ENCODE data around the gene POLR3K. TPM values are rescaled to one million over a fixed set of nuclear protein-coding genes. Genes with fewer than 3 reads are reported as not detected.
A peak's percentile ranks its signal among the peaks of the same experiment; 100 is the strongest.
"Not testable (repeated sequence)": the region's sequence is repeated elsewhere in the genome, so short reads cannot be mapped to it uniquely, and the experiment has no call there.

The POLR3K gene
- total RNA-seq, 1 donor from 2014 or later: 12.0 TPM

DNA sequence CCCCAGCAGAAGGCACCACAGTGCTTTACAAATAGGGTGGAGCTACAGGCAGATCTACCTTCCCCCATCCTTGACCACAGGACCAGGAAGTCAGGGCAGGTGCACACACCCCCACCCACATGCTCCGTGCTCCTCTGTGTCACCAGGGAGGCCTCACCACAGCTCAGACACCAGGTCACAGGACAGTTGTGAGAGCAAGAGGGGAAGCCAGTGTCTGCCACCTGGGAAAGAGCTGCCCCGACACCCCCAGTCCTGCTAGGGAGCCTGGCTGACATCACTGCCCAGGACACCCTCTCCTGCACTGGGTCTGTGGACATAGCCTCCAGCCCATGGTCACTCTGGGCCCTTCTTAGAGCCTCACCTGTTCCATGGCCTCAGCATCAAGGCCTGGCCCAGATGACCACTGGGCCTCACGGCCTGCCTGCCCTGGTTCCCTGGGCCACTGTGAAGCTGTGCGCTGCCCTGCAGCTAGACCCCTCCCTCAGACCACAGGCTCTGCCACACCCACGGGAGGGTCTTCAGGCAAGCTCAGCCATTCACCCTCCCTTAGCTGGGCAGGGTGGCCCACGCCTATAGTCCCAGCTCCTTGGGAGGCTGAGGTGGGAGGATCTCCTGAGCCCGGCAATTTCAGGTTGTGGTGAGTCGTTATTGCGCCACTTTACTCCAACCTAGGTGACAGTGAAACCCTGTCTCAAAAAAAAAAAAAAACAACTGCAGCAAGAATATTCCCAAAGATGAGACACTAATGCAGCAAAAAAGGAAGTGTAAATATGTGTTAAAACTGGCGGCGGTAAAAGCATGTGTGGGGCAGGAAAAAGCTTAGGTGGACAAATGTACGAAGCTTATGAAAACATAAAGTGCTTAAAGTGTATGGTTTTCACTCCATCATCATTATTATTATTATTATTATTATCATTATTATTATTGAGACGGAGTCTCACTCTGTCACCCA, 14.2 kb downstream of the POLR3K start:
- intact Hi-C loops (cut with DNase I): no loop called here
- no peaks in the 10 kb centered on the region for H3K27me3 ChIP-seq
- peak; percentile 71 for ATAC-seq
- DNase-seq: no peak
- H3K36me3 ChIP-seq: no peaks in the 10 kb centered on the region
- no peak overlapping the region for H3K27ac ChIP-seq
- no peak overlapping the region for H3K4me3 ChIP-seq
- H3K9me3 ChIP-seq: no peaks in the 10 kb centered on the region
- TF ChIP-seq, protein P1, sequence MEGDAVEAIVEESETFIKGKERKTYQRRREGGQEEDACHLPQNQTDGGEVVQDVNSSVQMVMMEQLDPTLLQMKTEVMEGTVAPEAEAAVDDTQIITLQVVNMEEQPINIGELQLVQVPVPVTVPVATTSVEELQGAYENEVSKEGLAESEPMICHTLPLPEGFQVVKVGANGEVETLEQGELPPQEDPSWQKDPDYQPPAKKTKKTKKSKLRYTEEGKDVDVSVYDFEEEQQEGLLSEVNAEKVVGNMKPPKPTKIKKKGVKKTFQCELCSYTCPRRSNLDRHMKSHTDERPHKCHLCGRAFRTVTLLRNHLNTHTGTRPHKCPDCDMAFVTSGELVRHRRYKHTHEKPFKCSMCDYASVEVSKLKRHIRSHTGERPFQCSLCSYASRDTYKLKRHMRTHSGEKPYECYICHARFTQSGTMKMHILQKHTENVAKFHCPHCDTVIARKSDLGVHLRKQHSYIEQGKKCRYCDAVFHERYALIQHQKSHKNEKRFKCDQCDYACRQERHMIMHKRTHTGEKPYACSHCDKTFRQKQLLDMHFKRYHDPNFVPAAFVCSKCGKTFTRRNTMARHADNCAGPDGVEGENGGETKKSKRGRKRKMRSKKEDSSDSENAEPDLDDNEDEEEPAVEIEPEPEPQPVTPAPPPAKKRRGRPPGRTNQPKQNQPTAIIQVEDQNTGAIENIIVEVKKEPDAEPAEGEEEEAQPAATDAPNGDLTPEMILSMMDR (IDR thresholded peaks at IDR 0.05): no peak
- peaks cover 14% of the 10 kb centered on the region for H3K4me1 ChIP-seq

DNA sequence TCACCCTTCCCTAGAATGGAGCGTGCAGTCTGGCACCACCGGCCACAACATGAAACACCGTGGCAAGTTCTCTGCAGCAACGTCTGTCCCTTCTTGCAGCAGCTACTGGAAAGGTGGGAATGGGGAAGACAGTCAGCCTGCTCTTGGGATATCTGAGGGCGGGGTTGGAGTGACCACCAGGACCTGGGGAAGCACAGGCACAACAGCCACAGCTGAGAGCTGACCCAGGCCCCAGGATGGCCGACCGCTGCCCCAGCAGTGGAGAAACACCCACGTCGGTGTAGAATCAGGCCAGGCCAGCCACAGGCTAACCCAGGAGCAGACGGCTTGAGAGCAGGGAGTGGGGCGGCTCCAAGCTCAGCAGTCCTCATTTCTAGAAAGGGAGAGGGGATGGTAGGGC, 15.2 kb downstream of the POLR3K start:
- intact Hi-C loops (cut with DNase I); H3K4me3 ChIP-seq; H3K27ac ChIP-seq; DNase-seq; H3K36me3 ChIP-seq; H3K9me3 ChIP-seq; H3K27me3 ChIP-seq; ATAC-seq: not testable (repeated sequence)
- H3K4me1 ChIP-seq: peaks cover 14% of the 10 kb centered on the region

DNA sequence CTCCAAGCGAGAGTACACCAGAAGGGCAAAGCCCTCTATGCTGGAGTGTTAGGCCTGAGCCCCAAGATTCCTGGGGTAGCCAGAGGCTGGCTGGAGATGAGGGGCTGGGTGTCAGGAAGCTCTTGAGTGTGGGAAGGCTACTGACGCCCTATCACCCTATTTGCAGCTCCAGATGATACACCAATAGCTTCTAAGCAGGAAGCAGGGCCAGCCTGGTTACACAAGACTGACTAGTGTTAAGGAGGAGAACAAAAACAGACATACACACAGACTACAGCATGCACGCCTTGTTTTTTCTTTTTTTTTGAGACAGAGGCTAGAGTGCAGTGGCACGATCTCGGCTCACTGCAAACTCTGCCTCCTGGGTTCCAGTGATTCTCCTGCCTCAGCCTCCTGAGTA, 15.9 kb downstream of the POLR3K start:
- ATAC-seq (peak; percentile 67), DNase-seq (no peak)
- Histone ChIP-seq H3K27me3 (no peaks in the 10 kb centered on the region), H3K4me1 (peaks cover 14% of the 10 kb centered on the region), H3K36me3 (no peaks in the 10 kb centered on the region), H3K27ac (no peak overlapping the region), H3K9me3 (no peaks in the 10 kb centered on the region), H3K4me3 (no peak overlapping the region)
- TF ChIP-seq, protein P1 (IDR thresholded peaks at IDR 0.05): no peak
- intact Hi-C loops (cut with DNase I): no loop called here

DNA sequence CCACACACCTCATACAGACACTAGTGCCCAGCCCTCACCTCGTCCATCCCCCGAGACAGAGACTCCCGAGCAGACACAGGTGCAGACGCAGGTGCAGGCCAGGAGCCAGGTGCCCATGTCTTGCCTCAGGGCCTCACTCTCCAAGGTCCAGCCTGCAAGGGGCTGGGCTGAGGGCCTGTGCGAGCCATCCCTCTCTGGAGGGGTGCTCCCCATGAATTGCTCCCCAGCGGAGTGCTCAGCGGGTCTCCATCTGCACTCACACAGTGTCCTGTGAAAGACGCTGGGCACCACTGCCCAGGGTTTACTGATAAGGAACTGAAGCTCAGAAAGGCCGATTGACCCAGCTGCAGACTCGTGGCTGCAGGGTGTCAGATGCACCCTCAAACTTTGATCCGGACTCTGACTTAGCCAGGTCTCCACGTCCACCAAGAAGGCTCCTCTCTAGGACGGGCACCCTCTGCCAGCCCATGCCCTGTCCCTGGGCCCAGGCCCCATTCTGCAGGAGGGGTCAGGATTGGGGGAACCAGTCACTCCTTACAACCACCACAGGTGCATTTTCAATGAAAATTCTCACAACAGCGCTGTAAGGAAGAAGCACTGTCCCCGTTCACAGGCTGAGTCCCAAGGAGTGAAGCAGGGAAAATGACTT, 16.9 kb downstream of the POLR3K start:
- no peaks in the 10 kb centered on the region for H3K27me3 ChIP-seq

DNA sequence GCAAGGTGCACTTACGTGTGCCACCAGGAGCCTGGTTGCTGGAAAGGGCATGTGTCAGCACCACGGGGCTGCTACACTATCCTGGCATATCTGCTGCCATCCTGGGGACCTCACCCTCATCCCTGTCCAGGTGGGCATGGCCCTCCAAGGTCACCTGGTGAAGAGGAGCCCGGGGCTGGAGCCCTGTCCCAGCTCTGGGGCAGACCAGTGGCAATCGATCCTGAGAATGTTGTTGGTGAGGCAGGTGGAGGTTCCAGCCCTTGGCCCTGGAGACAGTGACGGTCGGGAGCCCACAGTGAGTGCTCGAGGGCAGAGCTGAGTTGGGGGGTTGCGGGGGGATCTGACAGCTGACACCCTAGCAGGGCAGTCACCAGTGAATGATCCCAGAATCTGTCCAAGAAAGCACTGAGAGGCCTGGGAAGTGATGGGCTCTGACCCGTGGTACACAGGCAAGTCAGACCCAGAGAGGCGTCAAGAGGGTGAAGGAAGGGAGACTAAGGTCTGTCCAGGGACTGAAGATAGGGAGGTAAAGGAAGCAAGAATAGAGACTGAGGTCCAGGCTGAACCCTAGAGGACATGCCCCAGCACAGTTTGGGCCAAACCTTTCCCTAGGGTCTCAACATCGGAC, 17.6 kb downstream of the POLR3K start:
- intact Hi-C loops (cut with DNase I): no loop called here
- Histone ChIP-seq H3K27me3 (no peaks in the 10 kb centered on the region), H3K4me3 (no peak overlapping the region), H3K36me3 (no peaks in the 10 kb centered on the region), H3K27ac (no peak overlapping the region), H3K4me1 (peaks cover 14% of the 10 kb centered on the region), H3K9me3 (no peaks in the 10 kb centered on the region)
- DNase-seq (no peak), ATAC-seq (no peak)
- TF ChIP-seq, protein P1 (IDR thresholded peaks at IDR 0.05): no peak

More for the DNA sequence above, 16.9 kb downstream of the POLR3K start:
- Histone ChIP-seq H3K9me3 (no peaks in the 10 kb centered on the region), H3K4me3 (no peak overlapping the region), H3K27ac (no peak overlapping the region), H3K36me3 (no peaks in the 10 kb centered on the region), H3K4me1 (peaks cover 14% of the 10 kb centered on the region)
- TF ChIP-seq, protein P1 (IDR thresholded peaks at IDR 0.05): no peak
- intact Hi-C loops (cut with DNase I): no loop called here
- DNase-seq (no peak), ATAC-seq (no peak)

All from upper lobe of right lung (tissue), 1 donor.